Nephron (organoid): ENCODE measurements around the gene PLSCR1.

Source experiments
- H3K27ac Mint-ChIP-seq, 3 experiments: 2 replicates each; pipeline ENCODE4 v1.8.0; 2020; ENCODE audit warnings: mixed read lengths in 3 of 3, mild to moderate bottlenecking in 2 of 3, moderate library complexity in 1 of 3
- H3K27me3 Mint-ChIP-seq: 2 replicates; pipeline ENCODE4 v1.8.0; 2021; ENCODE audit warnings: low read depth, mild to moderate bottlenecking, moderate library complexity, mixed read lengths
- H3K36me3 Mint-ChIP-seq: 2 replicates; pipeline ENCODE4 v1.8.0; 2020; ENCODE audit warnings: low read depth, mixed read lengths
- H3K4me1 Mint-ChIP-seq: 2 replicates; pipeline ENCODE4 v1.8.0; 2020; ENCODE audit warnings: mixed read lengths
- H3K4me3 Mint-ChIP-seq, 3 experiments: 2 replicates each; pipeline ENCODE4 v1.8.0; 2020; ENCODE audit warnings: mild to moderate bottlenecking in 3 of 3, mixed read lengths in 3 of 3, moderate library complexity in 2 of 3
- H3K9me3 Mint-ChIP-seq: 2 replicates; pipeline ENCODE4 v1.8.0; 2020; ENCODE audit warnings: mixed read lengths
- TF ChIP-seq, protein P1 (sequence below), 3 experiments: fragments of 200-600 bp; sonication (generic); IDR thresholded peaks; one replicate each; pipeline ENCODE4 v1.5.0; 2021; ENCODE audit warnings: antibody characterized with exemption in 3 of 3; ENCODE audit not compliant: unreplicated experiment in 3 of 3

Gene PLSCR1

DNA sequence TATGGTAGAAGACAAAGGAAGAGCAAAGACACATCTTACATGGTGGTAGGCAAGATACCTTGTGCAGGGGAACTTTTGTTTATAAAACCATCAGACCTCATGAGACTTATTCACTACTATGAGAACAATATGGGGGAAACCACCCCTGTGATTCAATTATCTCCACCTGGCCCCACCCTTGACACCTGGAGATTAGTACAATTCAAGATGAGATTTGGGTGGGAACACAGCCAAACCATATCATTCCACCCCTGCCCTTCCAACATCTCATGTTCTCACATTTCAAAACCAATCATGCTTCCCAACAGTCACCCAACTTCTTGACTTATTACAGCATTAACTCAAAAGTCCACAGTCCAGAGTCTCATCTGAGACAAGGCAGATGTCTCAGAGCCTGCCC is 21.7 kb upstream of the PLSCR1 start:
- Mint-ChIP-seq H3K4me3 (no peak overlapping the region), H3K9me3 (peaks cover 6% of the 10 kb centered on the region), H3K36me3 (no peaks in the 10 kb centered on the region), H3K27ac (no peak overlapping the region), H3K27me3 (no peaks in the 10 kb centered on the region), H3K4me1 (no peaks in the 10 kb centered on the region)
- TF ChIP-seq, protein P1, sequence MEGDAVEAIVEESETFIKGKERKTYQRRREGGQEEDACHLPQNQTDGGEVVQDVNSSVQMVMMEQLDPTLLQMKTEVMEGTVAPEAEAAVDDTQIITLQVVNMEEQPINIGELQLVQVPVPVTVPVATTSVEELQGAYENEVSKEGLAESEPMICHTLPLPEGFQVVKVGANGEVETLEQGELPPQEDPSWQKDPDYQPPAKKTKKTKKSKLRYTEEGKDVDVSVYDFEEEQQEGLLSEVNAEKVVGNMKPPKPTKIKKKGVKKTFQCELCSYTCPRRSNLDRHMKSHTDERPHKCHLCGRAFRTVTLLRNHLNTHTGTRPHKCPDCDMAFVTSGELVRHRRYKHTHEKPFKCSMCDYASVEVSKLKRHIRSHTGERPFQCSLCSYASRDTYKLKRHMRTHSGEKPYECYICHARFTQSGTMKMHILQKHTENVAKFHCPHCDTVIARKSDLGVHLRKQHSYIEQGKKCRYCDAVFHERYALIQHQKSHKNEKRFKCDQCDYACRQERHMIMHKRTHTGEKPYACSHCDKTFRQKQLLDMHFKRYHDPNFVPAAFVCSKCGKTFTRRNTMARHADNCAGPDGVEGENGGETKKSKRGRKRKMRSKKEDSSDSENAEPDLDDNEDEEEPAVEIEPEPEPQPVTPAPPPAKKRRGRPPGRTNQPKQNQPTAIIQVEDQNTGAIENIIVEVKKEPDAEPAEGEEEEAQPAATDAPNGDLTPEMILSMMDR (IDR thresholded peaks at IDR 0.05; ENCODE audit: unreplicated experiment in 3 of 3), result no peak

DNA sequence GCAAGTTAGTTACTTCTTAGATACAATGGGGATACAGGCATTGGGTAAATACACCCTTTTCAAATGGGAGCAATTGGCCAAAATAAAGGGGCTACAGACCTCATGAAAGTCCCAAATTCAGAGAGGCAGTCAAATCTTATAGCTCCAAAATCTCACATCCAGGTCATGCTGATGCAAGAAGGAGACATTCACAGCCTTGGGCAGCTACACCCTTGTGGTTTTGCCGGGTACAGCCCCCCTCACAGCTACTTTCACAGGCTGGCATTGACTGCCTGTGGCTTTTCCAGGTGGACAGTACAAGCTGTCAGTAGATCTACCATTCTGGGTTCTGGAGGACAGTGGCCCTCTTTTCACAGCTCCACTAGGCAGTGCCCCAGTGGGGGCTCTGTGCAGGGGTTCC is 17.5 kb upstream of the PLSCR1 start:
- Mint-ChIP-seq H3K36me3 (no peaks in the 10 kb centered on the region), H3K9me3 (peaks cover 6% of the 10 kb centered on the region), H3K4me1 (no peaks in the 10 kb centered on the region), H3K27ac (no peak overlapping the region), H3K4me3 (no peak overlapping the region), H3K27me3 (no peaks in the 10 kb centered on the region)
- TF ChIP-seq, protein P1 (IDR thresholded peaks at IDR 0.05; ENCODE audit: unreplicated experiment in 3 of 3), result no peak

DNA sequence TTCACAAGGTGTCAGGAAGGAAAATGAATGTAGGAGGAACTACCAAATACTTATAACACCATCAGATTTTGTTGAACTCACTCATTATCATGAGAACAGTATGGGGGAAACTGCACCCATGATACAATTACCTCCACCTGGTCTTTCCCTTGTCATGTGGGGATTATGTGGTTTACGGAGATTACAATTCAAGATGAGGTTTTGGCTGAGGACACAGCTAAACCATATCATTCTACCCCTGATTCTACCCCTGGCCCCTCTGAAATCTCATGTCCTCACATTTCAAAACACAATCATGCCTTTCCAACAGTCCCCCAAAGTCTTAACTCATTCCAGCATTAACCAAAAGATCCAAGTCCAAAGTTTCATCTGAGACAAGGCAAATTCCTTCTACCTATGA is 17.1 kb upstream of the PLSCR1 start:
- H3K9me3 Mint-ChIP-seq, result peaks cover 6% of the 10 kb centered on the region
- no peaks in the 10 kb centered on the region for H3K27me3 Mint-ChIP-seq
- H3K4me3 Mint-ChIP-seq, result no peak overlapping the region
- TF ChIP-seq, protein P1 (IDR thresholded peaks at IDR 0.05; ENCODE audit: unreplicated experiment in 3 of 3), result no peak
- H3K4me1 Mint-ChIP-seq, result no peaks in the 10 kb centered on the region
- H3K27ac Mint-ChIP-seq, result no peak overlapping the region
- H3K36me3 Mint-ChIP-seq, result no peaks in the 10 kb centered on the region

DNA sequence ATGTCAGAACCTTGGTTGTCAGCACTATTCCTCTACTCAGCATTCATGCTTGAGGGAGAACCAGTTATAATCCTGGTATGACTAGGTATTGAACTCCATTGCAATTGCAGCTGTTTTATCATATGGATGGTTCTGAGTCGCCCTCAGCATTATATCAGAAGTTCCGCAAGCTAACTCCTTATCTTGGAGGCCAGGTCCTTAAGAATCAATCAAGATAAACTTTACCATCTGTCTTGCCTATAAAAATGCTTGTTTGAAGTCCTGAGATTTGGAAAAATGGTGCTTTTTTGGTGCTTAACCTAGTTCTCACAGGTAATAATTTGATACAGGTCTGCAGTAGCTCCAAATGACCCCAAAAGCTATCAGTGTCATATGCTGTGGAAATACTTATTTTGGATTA is 16.3 kb upstream of the PLSCR1 start:
- no peaks in the 10 kb centered on the region for H3K36me3 Mint-ChIP-seq
- H3K4me1 Mint-ChIP-seq, result no peaks in the 10 kb centered on the region
- no peaks in the 10 kb centered on the region for H3K9me3 Mint-ChIP-seq
- TF ChIP-seq, protein P1 (IDR thresholded peaks at IDR 0.05; ENCODE audit: unreplicated experiment in 3 of 3), result no peak
- H3K27ac Mint-ChIP-seq, result no peak overlapping the region
- no peaks in the 10 kb centered on the region for H3K27me3 Mint-ChIP-seq
- no peak overlapping the region for H3K4me3 Mint-ChIP-seq

DNA sequence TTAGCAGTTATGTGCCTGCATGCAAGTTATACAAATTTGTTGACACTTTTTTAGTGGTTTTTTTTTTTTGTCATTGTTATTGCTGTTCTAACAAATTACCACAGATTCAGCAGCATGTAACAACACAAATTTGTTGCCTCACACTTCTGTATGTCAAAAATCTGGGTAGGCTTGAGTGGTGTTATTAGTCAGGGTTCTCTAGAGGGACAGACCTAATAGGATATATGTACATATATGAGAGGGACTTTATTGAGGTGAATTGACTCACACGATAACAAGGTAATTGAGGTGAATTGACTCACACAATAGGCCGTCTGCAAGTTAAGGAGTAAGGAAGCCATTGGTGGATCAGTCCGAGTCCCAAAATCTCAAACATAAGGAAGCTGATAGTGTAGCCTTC is 15.0 kb upstream of the PLSCR1 start:
- Mint-ChIP-seq H3K27ac (no peak overlapping the region), H3K36me3 (no peaks in the 10 kb centered on the region)

DNA sequence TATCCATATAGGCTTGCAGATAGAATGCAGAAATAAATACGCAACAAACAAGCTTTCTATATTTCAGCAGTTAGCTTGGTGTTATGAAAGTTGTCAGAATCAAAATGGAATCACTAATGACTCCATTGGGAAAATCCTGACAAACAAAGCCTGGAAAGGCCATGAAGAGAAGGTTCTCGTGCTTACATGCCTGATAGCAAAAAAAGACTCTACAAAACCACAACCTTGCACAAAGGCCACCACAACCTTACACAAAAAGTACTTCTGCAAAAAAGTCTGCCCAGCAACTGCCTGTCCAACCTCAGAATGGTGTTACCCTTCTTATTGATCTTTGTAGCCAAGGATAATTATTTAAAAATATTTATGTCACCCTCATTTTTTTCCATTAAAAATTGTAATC is 14.4 kb upstream of the PLSCR1 start:
- Mint-ChIP-seq H3K36me3 (no peaks in the 10 kb centered on the region), H3K27ac (no peak overlapping the region), H3K9me3 (no peaks in the 10 kb centered on the region), H3K27me3 (no peaks in the 10 kb centered on the region), H3K4me1 (no peaks in the 10 kb centered on the region), H3K4me3 (no peak overlapping the region)
- TF ChIP-seq, protein P1 (IDR thresholded peaks at IDR 0.05; ENCODE audit: unreplicated experiment in 3 of 3), result no peak

More for the DNA sequence above, 15.0 kb upstream of the PLSCR1 start:
- Mint-ChIP-seq H3K4me3 (no peak overlapping the region), H3K4me1 (no peaks in the 10 kb centered on the region), H3K27me3 (no peaks in the 10 kb centered on the region), H3K9me3 (no peaks in the 10 kb centered on the region)
- TF ChIP-seq, protein P1 (IDR thresholded peaks at IDR 0.05; ENCODE audit: unreplicated experiment in 3 of 3), result no peak
